ENCODE results near the gene TBX2.

TBX2 gene

GRCh38 chr17:61404913-61405685 is 5.5 kb downstream of the TBX2 start:
- H3K27ac ChIP-seq = no peak overlapping the region
- CTCF ChIA-PET = interaction anchor here (0.6 kb wide), 1 partner anchor 69 kb away, joined by 3 read pairs; no protein-coding TSS in a partner anchor
- no peak for DNase-seq (ENCODE audit: low spot score)
- POLR2A ChIA-PET (ENCODE audit: low non-redundant PET) = no interaction called here
- TF ChIP-seq CTCF (conservative IDR thresholded peaks at IDR 0.05; ENCODE audit: low read depth) = no peak

- ChIA-PET CTCF (interaction anchor here (0.6 kb wide), 1 partner anchor 68 kb away, joined by 3 read pairs; no protein-coding TSS in a partner anchor), POLR2A (ENCODE audit: low non-redundant PET) (no interaction called here)
- DNase-seq (ENCODE audit: low spot score) = no peak
- H3K27ac ChIP-seq = no peak overlapping the region
- no peak for TF ChIP-seq CTCF (conservative IDR thresholded peaks at IDR 0.05; ENCODE audit: low read depth)
Measured at GRCh38 chr17:61405686-61406536, 6.3 kb downstream of the TBX2 start.

- TF ChIP-seq CTCF (conservative IDR thresholded peaks at IDR 0.05; ENCODE audit: low read depth) = no peak
- no peak overlapping the region for H3K27ac ChIP-seq
- no peak for DNase-seq (ENCODE audit: low spot score)
- CTCF ChIA-PET = no interaction called here
- POLR2A ChIA-PET (ENCODE audit: low non-redundant PET) = interaction anchor here (0.5 kb wide), 1 partner anchor 153 kb away, joined by 3 read pairs; no protein-coding TSS in a partner anchor
Measured at GRCh38 chr17:61406537-61406845, 6.8 kb downstream of the TBX2 start.

GRCh38 chr17:61406971-61407911 is 7.6 kb downstream of the TBX2 start:
- POLR2A ChIA-PET (ENCODE audit: low non-redundant PET) = interaction anchor here (0.5 kb wide), 1 partner anchor 152 kb away, joined by 3 read pairs; no protein-coding TSS in a partner anchor
- H3K27ac ChIP-seq = no peak overlapping the region
- CTCF ChIA-PET = interaction anchor here (2.4 kb wide), 1 partner anchor 687 kb away, joined by 15 read pairs; no protein-coding TSS in a partner anchor
- no peak for DNase-seq (ENCODE audit: low spot score)
- no peak for TF ChIP-seq CTCF (conservative IDR thresholded peaks at IDR 0.05; ENCODE audit: low read depth)

GRCh38 chr17:61408151-61409041 is 8.8 kb downstream of the TBX2 start:
- DNase-seq (ENCODE audit: low spot score) = no peak
- ChIA-PET POLR2A (ENCODE audit: low non-redundant PET) (no interaction called here), CTCF (interaction anchor here (0.6 to 2.4 kb wide), 4 partner anchors 8 to 688 kb away, joined by 5 to 15 read pairs (median 6); partner anchors contain the start of gene TBX2)
- no peak overlapping the region for H3K27ac ChIP-seq
- no peak for TF ChIP-seq CTCF (conservative IDR thresholded peaks at IDR 0.05; ENCODE audit: low read depth)
